IPS-11a (cell line): Measurements from ENCODE around the gene RHD.
"Not testable (repeated sequence)": the region's sequence is repeated elsewhere in the genome, so short reads cannot be mapped to it uniquely, and the experiment has no call there.

Experiments used
- H3K4me3 ChIP-seq: one replicate; pipeline ENCODE4 v1.5.1; 2013; ENCODE audit warnings: low read depth, low read length, control low read depth

Gene RHD

GRCh38 chr1:25349606-25350005 lies 77.3 kb downstream of the RHD start:
- no peak overlapping the region for H3K4me3 ChIP-seq

GRCh38 chr1:25355841-25356395 lies 83.6 kb downstream of the RHD start:
- no peak overlapping the region for H3K4me3 ChIP-seq

- H3K4me3 ChIP-seq, result no peak overlapping the region
These were observed 84.1 kb downstream of the RHD start for GRCh38 chr1:25356441-25356840.

- H3K4me3 ChIP-seq, result no peak overlapping the region
These were observed 84.5 kb downstream of the RHD start for GRCh38 chr1:25356848-25357247.

GRCh38 chr1:25360596-25361581 lies 88.6 kb downstream of the RHD start:
- H3K4me3 ChIP-seq, result no peak overlapping the region

- no peak overlapping the region for H3K4me3 ChIP-seq
These were observed 89.6 kb downstream of the RHD start for GRCh38 chr1:25361901-25362300.

- not testable (repeated sequence) for H3K4me3 ChIP-seq
These were observed 90.6 kb downstream of the RHD start for GRCh38 chr1:25362634-25363559.

GRCh38 chr1:25369241-25369640 lies 96.9 kb downstream of the RHD start:
- H3K4me3 ChIP-seq, result no peak overlapping the region

- H3K4me3 ChIP-seq, result not testable (repeated sequence)
These were observed 97.5 kb downstream of the RHD start for GRCh38 chr1:25369691-25370271.

GRCh38 chr1:25371757-25372156 lies 99.4 kb downstream of the RHD start:
- H3K4me3 ChIP-seq, result not testable (repeated sequence)

GRCh38 chr1:25378367-25378766 lies 106.1 kb downstream of the RHD start:
- not testable (repeated sequence) for H3K4me3 ChIP-seq
